Keratinocyte (primary cell): ENCODE results near the gene TSPAN4.

Experiments used
- EZH2 ChIP-seq: IDR thresholded peaks from one replicate; pipeline ENCODE4 v1.6.1; 2012; ENCODE audit warnings: inconsistent platforms, mild to moderate bottlenecking, low read length, moderate library complexity
- TF ChIP-seq, protein P1 (sequence below), 3 experiments: IDR thresholded peaks in 1 of 3; conservative IDR thresholded peaks in 1 of 3; optimal IDR thresholded peaks in 1 of 3; 2 replicates in 2 of 3; 3 replicates in 1 of 3; pipeline versions ENCODE3 to v1.5.1; 2011; ENCODE audit warnings: low read length in 3 of 3, mild to moderate bottlenecking in 3 of 3, moderate library complexity in 2 of 3, control low read depth in 1 of 3, inconsistent platforms in 1 of 3; ENCODE audit not compliant: insufficient read depth in 2 of 3; ENCODE audit errors: extremely low read depth in 1 of 3

DNA sequence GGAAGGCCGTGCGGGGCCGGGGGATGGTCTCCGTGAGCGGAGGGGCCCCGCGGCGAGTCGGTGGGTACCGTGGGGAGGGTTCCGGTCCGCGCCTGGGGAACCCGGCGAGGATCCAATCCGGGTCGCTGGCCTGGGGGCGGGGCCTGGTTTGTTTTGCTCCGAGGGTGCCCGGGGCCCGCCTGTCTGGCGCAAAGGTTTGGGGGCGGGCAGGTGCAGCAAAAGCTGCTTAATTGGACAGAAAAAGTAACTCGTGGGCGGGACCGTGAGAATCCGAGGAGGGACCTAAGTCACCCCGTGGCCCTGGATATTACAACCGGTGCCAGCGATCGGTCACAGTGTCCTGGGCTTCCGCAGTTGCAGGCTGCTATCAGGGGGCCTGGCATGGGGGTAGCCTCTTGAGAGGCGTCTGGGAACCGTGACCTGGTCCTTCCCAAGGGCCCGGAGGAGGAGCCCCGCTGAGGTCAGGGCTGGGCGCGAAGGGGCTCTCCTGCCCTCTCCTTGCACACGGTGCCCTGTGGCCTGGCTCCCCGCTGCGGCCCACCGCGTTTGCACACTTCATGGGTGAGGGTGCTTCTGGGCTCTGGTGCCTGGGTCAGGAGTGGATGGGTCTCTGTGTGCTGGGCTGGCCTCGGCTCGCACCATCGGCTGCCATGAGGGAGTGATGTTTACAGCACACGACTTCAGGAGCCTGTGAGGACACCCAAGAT lies 22.6 kb upstream of the TSPAN4 start:
- TF ChIP-seq EZH2: no peak
- TF ChIP-seq, protein P1, sequence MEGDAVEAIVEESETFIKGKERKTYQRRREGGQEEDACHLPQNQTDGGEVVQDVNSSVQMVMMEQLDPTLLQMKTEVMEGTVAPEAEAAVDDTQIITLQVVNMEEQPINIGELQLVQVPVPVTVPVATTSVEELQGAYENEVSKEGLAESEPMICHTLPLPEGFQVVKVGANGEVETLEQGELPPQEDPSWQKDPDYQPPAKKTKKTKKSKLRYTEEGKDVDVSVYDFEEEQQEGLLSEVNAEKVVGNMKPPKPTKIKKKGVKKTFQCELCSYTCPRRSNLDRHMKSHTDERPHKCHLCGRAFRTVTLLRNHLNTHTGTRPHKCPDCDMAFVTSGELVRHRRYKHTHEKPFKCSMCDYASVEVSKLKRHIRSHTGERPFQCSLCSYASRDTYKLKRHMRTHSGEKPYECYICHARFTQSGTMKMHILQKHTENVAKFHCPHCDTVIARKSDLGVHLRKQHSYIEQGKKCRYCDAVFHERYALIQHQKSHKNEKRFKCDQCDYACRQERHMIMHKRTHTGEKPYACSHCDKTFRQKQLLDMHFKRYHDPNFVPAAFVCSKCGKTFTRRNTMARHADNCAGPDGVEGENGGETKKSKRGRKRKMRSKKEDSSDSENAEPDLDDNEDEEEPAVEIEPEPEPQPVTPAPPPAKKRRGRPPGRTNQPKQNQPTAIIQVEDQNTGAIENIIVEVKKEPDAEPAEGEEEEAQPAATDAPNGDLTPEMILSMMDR (optimal IDR thresholded peaks at IDR 0.05 in 1 of 3, IDR thresholded peaks at IDR 0.05 in 1 of 3, conservative IDR thresholded peaks at IDR 0.05 in 1 of 3; ENCODE audit: extremely low read depth in 1 of 3, insufficient read depth in 2 of 3, low read length in 3 of 3): no peak
